GM21526 (cell line): ENCODE measurements around the gene TRPM1.

Experiments used
- ATAC-seq: cut with Tn5 transposase; IDR thresholded peaks from one replicate; pipeline ENCODE4 v1.9.1; 2021; ENCODE audit warnings: moderate library complexity; ENCODE audit not compliant: unreplicated experiment, low FRiP score

The TRPM1 gene

GRCh38 chr15:30990446-30991254 lies 110.9 kb downstream of the TRPM1 start:
- ATAC-seq = peak; percentile 15

DNA sequence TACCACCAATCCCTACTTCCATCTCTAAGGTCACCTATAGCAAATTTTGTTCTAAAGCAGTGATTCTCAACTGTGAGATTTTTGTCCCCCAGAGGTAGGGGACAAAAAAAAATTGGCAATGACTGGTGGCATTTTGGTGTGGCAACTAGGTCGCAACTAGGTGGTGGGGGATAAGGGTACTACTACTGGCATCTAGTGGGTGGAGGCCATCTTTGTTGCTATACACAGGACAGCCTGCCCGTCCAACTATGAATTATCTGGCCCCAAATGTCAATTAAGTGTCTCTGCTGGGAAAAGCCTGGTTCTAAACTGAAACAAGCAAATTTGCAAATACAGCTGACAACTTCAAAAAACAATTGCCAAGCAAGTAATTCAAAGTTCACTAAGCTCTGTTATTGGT lies 111.5 kb downstream of the TRPM1 start:
- no peak for ATAC-seq

- ATAC-seq = no peak
These were observed 116.4 kb downstream of the TRPM1 start for GRCh38 chr15:30985081-30985531.

DNA sequence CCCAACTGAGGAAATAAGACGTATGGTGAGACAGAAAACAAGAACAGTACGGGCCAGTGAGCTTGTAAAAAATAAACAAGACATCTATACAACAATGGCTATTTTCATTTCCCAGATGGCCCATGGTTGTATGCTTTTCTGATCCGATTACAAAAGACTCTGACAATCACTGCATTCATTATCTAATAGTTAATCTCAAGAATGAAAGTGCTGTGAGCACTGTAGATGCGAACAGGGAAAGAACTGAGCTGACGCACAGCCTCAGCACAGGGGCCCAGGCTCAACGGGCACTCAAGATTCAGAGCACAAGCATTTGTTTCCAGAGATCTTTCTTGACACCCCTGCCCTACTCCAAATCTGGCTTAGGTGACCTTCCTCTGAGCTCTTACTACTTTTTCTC lies 117.0 kb downstream of the TRPM1 start:
- no peak for ATAC-seq

GRCh38 chr15:30984118-30984517 lies 117.4 kb downstream of the TRPM1 start:
- no peak for ATAC-seq

GRCh38 chr15:30979457-30979856 lies 122.1 kb downstream of the TRPM1 start:
- no peak for ATAC-seq

DNA sequence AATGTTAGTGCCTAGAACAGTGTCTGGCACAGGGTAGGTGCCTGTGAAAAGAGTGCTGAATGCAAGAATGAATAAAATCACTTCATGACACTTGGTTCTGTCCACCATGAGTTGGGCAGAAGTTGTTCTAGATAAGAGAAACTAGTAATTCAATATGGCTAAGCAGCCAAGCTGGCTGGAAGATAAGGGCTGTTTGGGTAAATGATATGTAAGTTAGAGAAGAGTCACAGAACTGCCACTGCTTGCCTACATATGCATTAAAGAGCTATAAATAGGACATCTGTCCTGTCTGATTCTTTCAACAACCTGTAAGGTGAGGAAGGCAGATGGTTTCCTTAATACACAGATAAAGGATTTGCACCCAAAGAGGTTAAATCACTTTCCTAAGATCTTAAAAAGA lies 123.2 kb downstream of the TRPM1 start:
- no peak for ATAC-seq

GRCh38 chr15:30974112-30974511 lies 127.4 kb downstream of the TRPM1 start:
- no peak for ATAC-seq

GRCh38 chr15:30973379-30973778 lies 128.1 kb downstream of the TRPM1 start:
- no peak for ATAC-seq

DNA sequence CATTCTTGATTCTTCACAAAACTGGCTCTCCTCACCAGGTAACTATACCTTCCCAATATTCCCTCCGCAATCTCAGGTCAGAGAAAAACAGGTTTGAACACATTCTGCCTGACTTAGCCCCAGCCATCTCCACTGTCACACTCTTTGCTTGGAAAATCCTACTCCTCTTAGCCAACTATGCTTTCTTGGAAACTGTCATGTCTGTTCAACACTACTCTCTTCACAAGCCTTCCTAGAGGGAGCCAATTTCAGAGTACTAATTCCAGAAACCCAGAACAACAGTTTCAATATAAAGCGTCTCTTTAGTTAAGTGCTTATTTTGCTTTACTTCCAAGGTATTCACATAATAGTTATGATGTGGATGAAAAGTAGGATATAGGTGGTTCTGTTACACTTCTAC lies 131.8 kb downstream of the TRPM1 start:
- ATAC-seq = no peak

- no peak for ATAC-seq
These were observed 137.8 kb downstream of the TRPM1 start for GRCh38 chr15:30963681-30964080.

GRCh38 chr15:30962659-30963058 lies 138.9 kb downstream of the TRPM1 start:
- ATAC-seq = no peak

- no peak for ATAC-seq
These were observed 139.4 kb downstream of the TRPM1 start for GRCh38 chr15:30962079-30962478.

GRCh38 chr15:30958219-30958618 lies 143.3 kb downstream of the TRPM1 start:
- no peak for ATAC-seq

GRCh38 chr15:30956216-30957124 lies 145.1 kb downstream of the TRPM1 start:
- ATAC-seq = no peak

- ATAC-seq = no peak
These were observed 146.9 kb downstream of the TRPM1 start for GRCh38 chr15:30954674-30955073.

- ATAC-seq = no peak
These were observed 147.7 kb downstream of the TRPM1 start for GRCh38 chr15:30953731-30954378.

- ATAC-seq = no peak
These were observed 148.3 kb downstream of the TRPM1 start for GRCh38 chr15:30953183-30953582.
